ENCODE results near the gene SEL1L. TPM values are rescaled to one million over a fixed set of nuclear protein-coding genes. Genes with fewer than 3 reads are reported as not detected.

SEL1L gene
- 10 to 100 TPM; 42.2 to 81.4 TPM for total RNA-seq

- H3K4me1 ChIP-seq (replicated peaks) = peaks cover 4% of the 10 kb centered on the region
- TF ChIP-seq POLR2AphosphoS5 (IDR thresholded peaks at IDR 0.05) (peak; percentile 92), CTCF (IDR thresholded peaks at IDR 0.05) (no peak), POLR2A (IDR thresholded peaks at IDR 0.05) (peak; percentile 77)
Observed at GRCh38 chr14:81533536-81534343, at the start of gene SEL1L. SEL1L (minus strand) TSS chr14:81533853; CDS start chr14:81533744, 109 bp downstream.

GRCh38 chr14:81582420-81582819, 48.8 kb upstream of the SEL1L start:
- no peaks in the 10 kb centered on the region for H3K27me3 ChIP-seq (replicated peaks; ENCODE audit: insufficient read depth)
- intact Hi-C loops (cut with DNase I) = no loop called here
- H3K4me3 ChIP-seq = no peak overlapping the region
- TF ChIP-seq POLR2AphosphoS5 (IDR thresholded peaks at IDR 0.05) (no peak), POLR2A (IDR thresholded peaks at IDR 0.05) (no peak), CTCF (IDR thresholded peaks at IDR 0.05) (no peak)
- H3K9me3 ChIP-seq = no peaks in the 10 kb centered on the region
- 78% methylated on average over 3 of the region's 3 CpGs for WGBS
- H3K36me3 ChIP-seq = no peaks in the 10 kb centered on the region
- H3K27ac ChIP-seq = no peak overlapping the region
- DNase-seq (ENCODE audit: low spot score) = no peak
- H3K4me1 ChIP-seq (replicated peaks) = no peaks in the 10 kb centered on the region

More at GRCh38 chr14:81533536-81534343, at the start of gene SEL1L:
- Histone ChIP-seq H3K36me3 (no peaks in the 10 kb centered on the region), H3K4me3 (peak within 1 kb of the TSS; percentile 76 to 96), H3K9me3 (no peaks in the 10 kb centered on the region), H3K27ac (peak within 1 kb of the TSS; percentile 43 to 68), H3K27me3 (replicated peaks; ENCODE audit: insufficient read depth) (no peaks in the 10 kb centered on the region)
- under 1% methylated on average over 50 of the region's 50 CpGs for WGBS
- DNase-seq (ENCODE audit: low spot score) = peak; percentile 100
- intact Hi-C loops (cut with DNase I) = no loop called here

- WGBS = 68% methylated on average over 2 of the region's 2 CpGs
- intact Hi-C loops (cut with DNase I) = no loop called here
- no peak for TF ChIP-seq CTCF (IDR thresholded peaks at IDR 0.05)
- TF ChIP-seq POLR2AphosphoS5 (IDR thresholded peaks at IDR 0.05) = no peak
- no peak for TF ChIP-seq POLR2A (IDR thresholded peaks at IDR 0.05)
- no peaks in the 10 kb centered on the region for H3K4me1 ChIP-seq (replicated peaks)
- no peaks in the 10 kb centered on the region for H3K9me3 ChIP-seq
- H3K27me3 ChIP-seq (replicated peaks; ENCODE audit: insufficient read depth) = no peaks in the 10 kb centered on the region
- no peak overlapping the region for H3K4me3 ChIP-seq
- H3K36me3 ChIP-seq = no peaks in the 10 kb centered on the region
- H3K27ac ChIP-seq = no peak overlapping the region
- no peak for DNase-seq (ENCODE audit: low spot score)
Observed at GRCh38 chr14:81579115-81579514, 45.5 kb upstream of the SEL1L start.

GRCh38 chr14:81571437-81571836, 37.8 kb upstream of the SEL1L start:
- WGBS = 84% methylated on average over 5 of the region's 5 CpGs
- Histone ChIP-seq H3K27me3 (replicated peaks; ENCODE audit: insufficient read depth) (no peaks in the 10 kb centered on the region), H3K4me1 (replicated peaks) (no peaks in the 10 kb centered on the region), H3K36me3 (no peaks in the 10 kb centered on the region), H3K27ac (no peak overlapping the region), H3K4me3 (no peak overlapping the region), H3K9me3 (no peaks in the 10 kb centered on the region)
- TF ChIP-seq CTCF (IDR thresholded peaks at IDR 0.05) (no peak), POLR2AphosphoS5 (IDR thresholded peaks at IDR 0.05) (no peak), POLR2A (IDR thresholded peaks at IDR 0.05) (no peak)
- no peak for DNase-seq (ENCODE audit: low spot score)
- intact Hi-C loops (cut with DNase I) = no loop called here

- Histone ChIP-seq H3K27me3 (replicated peaks; ENCODE audit: insufficient read depth) (no peaks in the 10 kb centered on the region), H3K27ac (no peak overlapping the region), H3K36me3 (no peaks in the 10 kb centered on the region), H3K4me3 (no peak overlapping the region), H3K4me1 (replicated peaks) (no peaks in the 10 kb centered on the region), H3K9me3 (no peaks in the 10 kb centered on the region)
- WGBS = 84% methylated on average over 6 of the region's 6 CpGs
- DNase-seq (ENCODE audit: low spot score) = no peak
- no peak for TF ChIP-seq POLR2A (IDR thresholded peaks at IDR 0.05)
- TF ChIP-seq CTCF (IDR thresholded peaks at IDR 0.05) = no peak
- no peak for TF ChIP-seq POLR2AphosphoS5 (IDR thresholded peaks at IDR 0.05)
- intact Hi-C loops (cut with DNase I) = no loop called here
Observed at GRCh38 chr14:81567302-81567701, 33.6 kb upstream of the SEL1L start.
